Vagina (tissue), 2 donors: ENCODE data around the gene VMAC.

Experiments
- POLR2A ChIP-seq, 2 donors: fragments of 450-650 bp; IDR thresholded peaks; one replicate each; pipeline ENCODE4 v1.6.1; 2017; ENCODE audit warnings: antibody characterized with exemption in 2 of 2, mild to moderate bottlenecking in 2 of 2, moderate library complexity in 2 of 2
- POLR2AphosphoS5 ChIP-seq, 2 donors: sonication (generic); formaldehyde crosslinking; IDR thresholded peaks; one replicate each; pipeline ENCODE4 v1.9.0; 2017; ENCODE audit warnings: antibody characterized with exemption in 2 of 2, mild to moderate bottlenecking in 2 of 2, low read depth in 1 of 2; ENCODE audit not compliant: insufficient read depth in 1 of 2
- TF ChIP-seq, protein P1 (sequence below), 3 experiments: fragments of 450-650 bp in 2 of 3; fragments of 200-600 bp in 1 of 3; sonication (generic) in 1 of 3; IDR thresholded peaks; one replicate each; pipeline ENCODE4 v1.5.1; 2017 to 2019; ENCODE audit warnings: antibody characterized with exemption in 3 of 3, mild to moderate bottlenecking in 2 of 3, moderate library complexity in 2 of 3

- TF ChIP-seq, protein P1, sequence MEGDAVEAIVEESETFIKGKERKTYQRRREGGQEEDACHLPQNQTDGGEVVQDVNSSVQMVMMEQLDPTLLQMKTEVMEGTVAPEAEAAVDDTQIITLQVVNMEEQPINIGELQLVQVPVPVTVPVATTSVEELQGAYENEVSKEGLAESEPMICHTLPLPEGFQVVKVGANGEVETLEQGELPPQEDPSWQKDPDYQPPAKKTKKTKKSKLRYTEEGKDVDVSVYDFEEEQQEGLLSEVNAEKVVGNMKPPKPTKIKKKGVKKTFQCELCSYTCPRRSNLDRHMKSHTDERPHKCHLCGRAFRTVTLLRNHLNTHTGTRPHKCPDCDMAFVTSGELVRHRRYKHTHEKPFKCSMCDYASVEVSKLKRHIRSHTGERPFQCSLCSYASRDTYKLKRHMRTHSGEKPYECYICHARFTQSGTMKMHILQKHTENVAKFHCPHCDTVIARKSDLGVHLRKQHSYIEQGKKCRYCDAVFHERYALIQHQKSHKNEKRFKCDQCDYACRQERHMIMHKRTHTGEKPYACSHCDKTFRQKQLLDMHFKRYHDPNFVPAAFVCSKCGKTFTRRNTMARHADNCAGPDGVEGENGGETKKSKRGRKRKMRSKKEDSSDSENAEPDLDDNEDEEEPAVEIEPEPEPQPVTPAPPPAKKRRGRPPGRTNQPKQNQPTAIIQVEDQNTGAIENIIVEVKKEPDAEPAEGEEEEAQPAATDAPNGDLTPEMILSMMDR (IDR thresholded peaks at IDR 0.05): no peak
- no peak for TF ChIP-seq POLR2AphosphoS5 (IDR thresholded peaks at IDR 0.05; ENCODE audit: insufficient read depth in 1 of 2, low read depth in 1 of 2)
- TF ChIP-seq POLR2A (IDR thresholded peaks at IDR 0.05): no peak
Observed at GRCh38 chr19:5877427-5877826, 27.2 kb upstream of the VMAC start.
